NCI-H524 treated with DMSO at 0.1 percent for 48 hours (cell line): ENCODE results near the gene ARHGAP6.
"Not testable (repeated sequence)": the region's sequence is repeated elsewhere in the genome, so short reads cannot be mapped to it uniquely, and the experiment has no call there.

Experiments
- DNase-seq: peaks from one replicate; lab custom pipeline; 2025; lab: John Stamatoyannopoulos, UW

ARHGAP6 gene

DNA sequence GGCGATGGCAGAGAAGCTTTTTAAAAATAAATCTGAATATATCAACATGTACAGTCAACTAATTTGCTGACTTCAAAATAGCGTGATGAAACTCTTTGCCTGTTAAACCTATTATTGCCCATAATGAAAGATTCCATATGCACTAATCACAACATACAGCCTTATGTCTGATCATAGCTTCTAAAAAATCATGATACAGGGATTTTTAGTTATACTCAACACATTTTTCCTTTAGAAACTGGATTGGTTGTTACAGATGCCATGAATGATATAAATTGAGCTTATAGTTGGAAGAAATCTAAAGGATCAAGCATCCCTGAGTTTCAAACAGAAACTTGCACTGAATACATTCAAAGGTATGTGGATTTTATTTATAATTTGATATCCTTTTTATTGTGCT is 372.6 kb downstream of the ARHGAP6 start, which contains the start of gene AMELX:
TSS of gene AMELX (plus strand) at position 301 of the 400 bp plus-strand sequence. CDS start 1,376 bp downstream, outside the sequence.
- DNase-seq: no peak

DNA sequence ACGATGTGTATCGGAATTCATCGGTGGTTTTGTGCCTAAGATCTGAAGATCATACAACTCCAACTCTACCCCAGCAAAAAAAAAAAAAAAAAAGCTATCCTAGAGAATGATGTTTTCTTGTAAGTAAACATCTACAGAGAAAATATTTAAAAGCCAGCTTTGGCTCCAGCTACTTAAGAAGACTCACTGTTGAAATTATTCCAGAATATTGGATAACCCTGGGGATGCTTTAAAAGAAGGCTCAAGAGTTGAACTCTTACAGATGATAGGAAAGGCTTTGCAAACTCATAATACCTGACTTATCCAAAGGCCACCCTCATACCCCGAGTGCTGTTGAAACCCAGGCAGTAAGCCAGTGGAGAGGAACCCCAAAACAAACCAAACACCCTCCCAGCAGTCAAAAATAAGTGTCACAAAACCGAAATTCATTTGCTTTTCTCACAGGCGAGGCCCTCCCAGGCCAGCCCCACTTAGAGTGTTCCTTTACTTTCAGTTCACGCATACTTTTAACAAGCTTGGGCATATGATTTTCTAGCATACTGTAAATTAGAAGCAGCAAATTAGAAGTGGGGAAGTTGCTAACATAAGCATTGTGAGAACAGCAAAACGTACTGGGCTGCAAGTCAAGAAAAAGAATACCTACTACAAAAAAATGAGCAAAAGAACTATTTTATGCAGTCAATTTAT is 375.2 kb downstream of the ARHGAP6 start:
- DNase-seq: no peak

DNA sequence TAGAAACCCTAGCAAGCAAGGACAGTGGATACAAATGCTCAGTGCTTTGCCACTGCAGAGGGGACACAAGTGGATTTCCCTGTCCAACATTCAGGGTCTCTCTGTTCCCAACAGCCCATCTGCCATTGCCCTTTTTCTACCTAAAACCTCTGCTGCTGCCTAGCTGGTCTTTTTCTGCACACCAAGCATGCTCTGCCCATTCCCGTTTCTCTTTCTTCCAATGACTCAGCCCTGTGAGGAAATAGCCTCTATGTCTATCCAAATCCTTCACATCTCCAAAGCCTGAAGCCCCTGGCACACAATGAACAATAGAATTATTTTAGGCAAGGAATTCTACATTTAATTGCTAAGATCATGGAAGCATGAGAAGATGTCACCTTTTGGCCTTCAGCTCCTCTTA is 378.2 kb downstream of the ARHGAP6 start:
- no peak for DNase-seq

DNA sequence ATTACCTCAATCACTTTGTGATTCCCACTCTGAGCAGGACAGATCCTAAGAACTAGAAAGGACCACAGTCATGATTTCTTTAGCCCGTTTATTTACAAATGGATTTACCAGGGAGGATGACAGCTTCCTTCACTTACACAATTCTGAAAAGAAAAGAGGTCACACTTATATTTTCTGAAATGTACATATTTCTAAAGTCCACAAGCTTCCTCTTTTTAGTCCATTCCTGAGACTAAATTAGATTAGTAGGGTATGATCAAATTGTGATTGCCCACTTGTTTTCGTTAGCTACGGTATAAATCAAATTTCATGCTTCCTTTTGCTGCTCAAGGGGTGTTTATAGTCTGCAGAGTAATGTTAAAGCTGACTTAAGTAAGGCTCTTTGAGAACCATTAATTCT is 380.1 kb downstream of the ARHGAP6 start:
- DNase-seq: no peak

DNA sequence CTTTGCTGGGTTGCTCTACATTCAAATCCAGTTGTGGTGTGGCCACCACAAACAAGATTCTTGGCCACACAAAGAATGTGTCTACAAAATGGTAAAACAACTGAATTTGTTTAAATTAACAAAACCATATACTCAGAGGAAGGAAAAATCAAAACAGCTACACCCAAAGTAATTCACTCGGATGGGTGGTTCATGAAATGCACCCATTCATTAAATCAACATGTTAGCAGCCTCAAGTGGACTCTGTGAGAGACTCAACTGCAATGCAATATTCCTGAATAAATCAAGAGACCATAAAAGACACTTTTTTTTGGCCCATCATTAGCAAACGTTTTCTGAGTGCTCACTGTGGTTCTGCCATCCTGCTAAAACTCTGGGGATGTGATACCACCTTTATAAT is 383.7 kb downstream of the ARHGAP6 start:
- DNase-seq: no peak

DNA sequence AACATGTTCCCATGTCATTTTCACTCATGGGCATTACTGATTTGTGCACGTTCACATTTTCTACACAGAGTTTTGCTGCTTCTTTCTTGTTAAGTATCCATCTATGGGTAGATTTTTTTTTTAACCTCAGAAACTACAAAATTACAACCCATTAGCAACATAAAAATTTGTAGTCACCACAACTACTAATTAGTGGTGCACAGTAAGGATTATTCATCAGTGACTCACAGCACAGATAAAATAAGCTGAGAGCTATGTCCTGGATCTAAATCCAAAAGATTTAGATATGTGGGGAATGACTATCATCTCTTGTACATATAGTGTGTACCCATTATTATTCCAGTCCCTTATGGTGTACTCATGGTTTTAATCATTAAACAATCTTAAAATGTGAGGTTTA is 392.2 kb downstream of the ARHGAP6 start:
- no peak for DNase-seq

DNA sequence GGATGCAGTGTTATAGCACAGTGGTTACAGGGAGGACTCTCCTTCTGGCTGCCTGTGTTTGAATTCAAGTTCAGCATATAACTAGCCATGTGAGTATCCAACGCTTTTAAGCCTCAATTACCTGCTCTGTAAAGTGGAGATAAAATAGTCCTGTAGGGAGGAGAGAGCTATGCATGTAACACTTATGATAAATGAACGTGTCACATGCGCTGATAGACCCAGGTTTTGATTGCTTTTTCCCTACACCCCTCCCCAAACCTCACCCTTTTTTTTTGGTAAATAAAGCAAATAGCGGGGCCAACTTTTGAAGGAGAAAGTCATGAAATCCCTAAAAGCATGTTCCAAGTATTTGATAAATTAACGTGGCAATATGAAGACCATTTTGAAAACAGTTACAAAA is 392.9 kb downstream of the ARHGAP6 start:
- DNase-seq: no peak

DNA sequence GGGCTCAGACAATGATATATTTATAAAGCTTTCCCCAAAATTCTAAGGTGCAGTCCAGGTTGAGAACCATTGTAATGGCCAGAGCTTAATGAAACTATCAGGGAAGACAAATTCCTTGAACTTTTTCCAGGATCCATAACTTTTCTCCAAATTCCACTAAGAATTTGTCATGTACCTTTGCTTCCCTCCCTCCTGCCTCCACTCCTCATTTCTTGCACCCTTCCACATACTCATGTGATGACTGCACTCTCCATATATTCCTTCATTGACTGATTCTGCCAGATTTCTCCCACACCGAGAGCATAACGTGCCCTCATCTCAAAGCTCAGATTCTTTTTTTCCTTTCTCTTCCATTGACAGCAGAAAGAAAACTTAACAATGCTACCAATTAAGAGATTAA is 393.4 kb downstream of the ARHGAP6 start:
- no peak for DNase-seq

DNA sequence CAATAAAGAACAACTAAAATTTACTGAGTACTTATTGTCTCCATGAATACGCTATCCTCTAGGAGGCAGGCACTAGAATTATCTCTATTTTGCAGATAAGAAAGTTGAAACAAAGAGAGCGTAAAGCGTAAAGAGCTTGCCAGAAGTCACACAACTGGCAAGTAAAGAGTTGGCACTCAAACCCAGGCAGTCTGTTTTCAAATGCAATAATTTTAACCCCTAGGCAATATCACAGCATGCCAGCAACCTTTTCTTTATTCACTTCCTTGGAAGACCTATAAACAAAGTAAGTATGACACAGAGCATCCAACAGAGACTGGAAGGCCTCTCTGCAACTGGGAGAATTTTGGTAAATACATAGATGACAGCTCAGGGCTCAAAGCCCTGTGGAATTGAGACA is 395.7 kb downstream of the ARHGAP6 start:
- DNase-seq: no peak

DNA sequence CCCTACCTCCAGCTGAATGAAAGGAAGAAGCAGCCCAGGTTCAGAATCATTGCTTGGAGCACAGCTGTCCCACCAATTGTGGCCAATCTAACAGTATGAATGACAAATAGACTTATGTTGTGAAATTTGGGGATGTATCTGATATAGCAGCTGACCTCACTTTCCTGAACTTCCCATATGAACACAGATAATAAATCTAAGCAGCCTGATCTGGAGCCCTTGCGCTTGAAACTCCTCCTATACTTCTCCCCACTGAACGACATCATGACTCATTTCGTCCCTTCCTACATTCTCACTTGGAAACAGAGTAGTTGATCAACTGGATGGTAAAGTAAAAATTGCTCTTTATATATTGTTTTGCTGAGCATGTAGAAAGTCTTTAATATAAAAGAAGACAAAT is 396.7 kb downstream of the ARHGAP6 start:
- DNase-seq: no peak

DNA sequence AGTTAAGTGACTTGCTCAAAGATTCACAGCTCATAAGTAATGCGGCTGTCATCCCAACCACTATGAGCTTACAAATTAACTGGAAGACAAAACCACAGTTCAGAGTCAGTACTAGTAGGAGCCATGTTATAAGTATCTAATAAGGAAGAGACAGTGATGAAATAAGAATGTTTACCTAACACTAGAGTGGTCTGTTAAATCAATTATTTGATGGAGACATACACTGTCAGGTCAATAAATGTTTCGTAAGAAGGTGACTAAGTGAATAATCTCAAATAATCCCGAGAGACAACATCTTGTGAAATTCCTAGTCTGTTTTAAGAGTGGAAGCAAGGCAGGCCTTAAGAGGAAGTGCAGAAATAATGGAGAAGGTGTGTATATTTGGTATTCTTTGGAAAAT is 398.3 kb downstream of the ARHGAP6 start:
- no peak for DNase-seq

DNA sequence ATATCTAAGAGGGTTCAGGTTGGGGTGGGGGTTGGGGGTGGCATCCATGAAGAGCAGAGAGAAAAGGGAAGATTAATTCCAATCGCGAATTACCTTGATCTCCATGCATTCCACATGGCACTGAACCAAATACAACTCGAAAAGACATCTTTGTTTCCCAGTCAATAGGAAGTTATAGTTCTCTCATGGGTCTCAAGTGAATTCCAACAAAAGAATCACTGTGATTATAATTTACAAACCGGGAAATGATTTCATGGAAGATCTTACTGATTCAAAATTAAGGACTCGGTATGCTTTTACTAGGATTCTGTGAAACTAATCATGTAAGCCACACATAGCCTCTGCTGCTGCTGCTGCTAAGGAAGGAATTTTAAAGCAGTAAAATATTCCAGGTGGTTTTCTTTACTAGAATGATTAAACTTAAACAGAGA is 399.1 kb downstream of the ARHGAP6 start:
- no peak for DNase-seq

DNA sequence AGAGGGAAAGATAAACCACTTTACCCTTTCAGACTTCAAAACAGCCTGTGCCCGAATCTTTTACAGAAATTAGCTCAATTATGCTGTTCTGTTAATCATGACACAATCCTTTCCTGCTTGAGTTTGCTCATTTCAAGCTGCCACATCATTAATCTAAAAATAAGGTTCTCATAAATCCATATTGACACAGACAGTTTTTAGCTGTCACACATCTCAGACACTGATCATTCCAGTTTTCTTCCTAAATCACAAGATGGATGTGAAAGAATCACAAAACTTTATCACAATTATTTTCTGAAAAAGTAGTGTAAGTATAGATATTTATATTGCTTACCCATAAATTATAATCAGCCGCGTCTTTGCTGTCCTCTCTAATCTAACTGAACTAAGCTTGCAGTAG is 400.4 kb downstream of the ARHGAP6 start:
- no peak for DNase-seq

DNA sequence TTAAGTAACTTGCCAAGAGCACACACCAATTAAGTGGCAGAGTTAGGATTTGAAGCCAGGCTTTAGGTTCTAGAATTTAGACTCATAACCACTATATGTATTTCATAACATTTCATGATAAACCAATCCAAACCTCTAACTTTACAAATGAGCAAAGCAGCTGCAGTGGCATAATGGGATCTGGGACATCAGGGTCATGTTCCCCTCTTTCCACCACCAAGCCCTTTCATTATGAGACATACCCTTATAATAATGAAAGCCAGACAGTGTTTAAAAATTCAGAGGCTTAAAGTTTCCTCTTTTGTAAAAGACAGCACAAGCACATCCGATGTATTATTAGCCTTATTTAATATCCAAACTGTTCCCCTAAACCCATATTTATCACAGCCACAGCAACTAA is 400.8 kb downstream of the ARHGAP6 start:
- no peak for DNase-seq

DNA sequence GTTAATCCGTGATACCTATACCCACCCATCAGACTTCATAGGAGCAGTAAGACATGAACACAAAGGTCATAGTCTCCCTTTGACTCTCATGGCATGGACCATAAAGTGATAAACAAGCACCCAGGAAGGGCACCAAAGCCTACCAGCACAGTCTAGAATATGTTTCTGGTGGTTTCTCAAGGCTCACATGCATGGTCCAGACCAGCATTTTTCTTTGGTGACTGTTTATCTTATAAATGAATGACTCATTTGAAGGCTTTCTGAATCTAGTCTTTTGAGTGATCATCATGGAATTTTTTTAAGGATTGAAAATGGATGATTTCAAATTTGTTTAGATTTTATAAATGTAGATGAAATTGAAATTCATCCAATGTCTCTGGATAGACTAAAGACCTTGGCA is 404.5 kb downstream of the ARHGAP6 start:
- no peak for DNase-seq

DNA sequence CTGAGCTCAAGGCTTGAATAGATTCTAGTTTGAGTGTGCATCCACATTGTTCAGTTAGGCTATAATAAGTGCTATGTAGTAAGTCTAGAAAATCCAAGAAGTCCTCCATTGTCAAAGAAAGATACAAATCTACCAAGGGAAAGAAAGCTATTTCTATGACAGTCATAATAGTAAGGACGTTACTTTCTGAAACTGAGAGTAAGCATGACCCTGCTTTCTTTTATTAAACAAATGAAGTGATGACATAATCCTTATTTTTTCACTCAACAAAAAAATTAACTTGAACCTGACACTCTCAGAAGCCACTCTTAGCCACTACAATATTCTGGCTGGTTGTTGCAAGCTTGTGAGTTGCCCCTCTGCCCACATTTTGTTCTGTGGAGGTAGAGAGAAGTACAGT is 406.3 kb downstream of the ARHGAP6 start:
- DNase-seq: no peak

DNA sequence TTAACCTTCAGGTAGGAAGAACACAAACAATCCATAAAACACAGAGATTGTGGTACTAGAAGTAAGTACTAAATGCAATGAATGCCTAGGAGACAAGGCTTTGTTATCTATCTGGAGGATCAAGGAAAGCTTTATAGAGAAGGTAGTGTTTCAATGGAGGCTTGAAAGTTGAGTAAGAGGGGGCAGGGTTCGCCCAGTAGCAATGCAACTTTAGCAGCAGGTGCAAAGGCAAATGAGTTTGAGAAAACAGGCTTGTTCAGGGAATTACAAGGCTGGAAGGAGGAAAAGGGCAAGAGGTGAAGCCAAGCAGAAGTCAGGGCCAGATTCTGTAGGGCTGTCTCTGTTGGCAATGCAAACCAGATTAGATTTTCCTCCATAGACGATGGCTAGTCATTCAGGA is 408.0 kb downstream of the ARHGAP6 start:
- DNase-seq: no peak

DNA sequence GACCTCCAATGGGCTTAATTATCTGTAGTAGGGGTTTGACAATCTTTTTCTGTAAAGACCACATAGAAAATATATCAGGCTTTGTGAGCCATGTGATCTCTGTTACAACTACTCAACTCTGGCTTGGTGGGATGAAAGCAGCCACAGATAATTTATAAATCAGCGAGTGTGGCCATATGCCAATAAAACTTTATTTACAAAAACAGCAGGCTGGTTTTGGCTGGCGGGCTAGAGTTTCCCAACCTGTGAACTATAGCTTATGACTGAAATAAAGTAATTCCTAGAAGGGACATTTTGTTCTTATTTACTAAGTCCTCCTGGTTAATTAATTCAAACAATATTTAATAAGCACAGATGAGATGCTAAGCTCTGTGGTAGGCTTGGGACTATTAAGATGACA is 408.4 kb downstream of the ARHGAP6 start:
- DNase-seq: no peak

DNA sequence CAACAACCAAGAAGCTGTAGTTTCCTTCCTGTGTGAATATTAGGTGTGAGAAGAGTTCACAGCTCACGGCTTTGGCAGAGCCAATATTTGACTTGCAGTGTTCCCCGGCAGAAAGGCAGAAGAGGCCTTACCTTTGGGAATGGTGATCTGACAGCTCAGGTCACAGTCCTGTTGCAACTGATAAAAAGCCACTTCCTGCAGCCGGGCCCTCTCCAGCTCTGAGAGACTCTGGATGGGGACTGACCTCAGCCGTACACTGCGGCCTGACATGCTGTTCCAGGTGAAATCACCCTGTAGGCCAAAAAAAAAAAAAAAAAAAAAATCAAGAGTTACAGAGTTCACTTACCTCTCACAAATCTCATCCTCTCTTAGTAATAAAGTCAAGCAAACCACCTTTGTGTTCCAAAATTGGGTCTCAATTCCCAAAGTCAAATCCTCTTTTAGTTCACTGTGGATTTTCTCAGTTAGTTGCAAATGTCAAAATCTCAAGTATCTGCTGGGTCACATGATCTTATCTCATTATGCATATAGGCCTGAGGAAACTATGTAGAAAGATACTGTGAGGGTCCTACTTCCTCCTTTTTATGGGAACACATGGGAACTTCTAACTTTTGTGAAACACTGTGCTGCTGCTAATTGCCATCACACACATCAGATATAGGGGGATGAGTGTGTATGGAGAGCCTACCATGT is 411.2 kb downstream of the ARHGAP6 start:
- DNase-seq: no peak

DNA sequence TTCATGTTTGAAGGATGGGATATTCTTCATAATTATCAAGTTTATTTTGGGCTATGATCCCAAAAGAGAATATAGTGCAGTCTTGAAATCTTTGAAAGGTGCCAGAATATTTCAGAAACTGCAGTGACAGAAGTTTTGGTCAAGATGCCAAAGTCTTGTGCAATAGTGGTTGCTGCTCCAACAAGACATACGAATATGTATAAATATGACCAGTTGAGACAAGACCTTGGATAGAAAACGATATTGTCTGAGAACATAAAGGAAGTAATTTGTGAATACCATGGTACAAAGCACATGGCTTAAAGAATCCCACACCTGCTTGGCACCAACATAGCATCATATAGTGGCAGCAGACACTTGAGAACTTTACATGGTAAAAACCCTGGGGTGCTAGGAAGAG is 421.1 kb downstream of the ARHGAP6 start:
- DNase-seq: no peak

DNA sequence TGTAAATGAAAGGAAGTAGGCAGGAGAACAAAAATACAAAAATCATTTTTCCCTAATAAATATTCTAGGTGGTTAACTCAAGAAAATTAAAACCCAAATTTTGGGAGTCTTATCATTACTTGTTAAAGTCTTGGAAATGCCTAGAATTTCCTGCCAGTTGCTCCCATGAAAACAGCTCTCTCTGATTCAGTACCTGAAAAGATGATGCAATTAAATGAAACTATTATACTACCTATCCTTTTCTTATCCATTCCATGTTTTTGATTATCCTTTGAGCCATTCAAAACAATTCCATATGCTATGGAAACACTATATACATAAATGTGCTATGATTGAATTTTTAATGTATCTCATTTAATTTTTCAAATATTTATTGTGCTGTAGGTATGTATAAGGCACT is 423.0 kb downstream of the ARHGAP6 start:
- DNase-seq: no peak

DNA sequence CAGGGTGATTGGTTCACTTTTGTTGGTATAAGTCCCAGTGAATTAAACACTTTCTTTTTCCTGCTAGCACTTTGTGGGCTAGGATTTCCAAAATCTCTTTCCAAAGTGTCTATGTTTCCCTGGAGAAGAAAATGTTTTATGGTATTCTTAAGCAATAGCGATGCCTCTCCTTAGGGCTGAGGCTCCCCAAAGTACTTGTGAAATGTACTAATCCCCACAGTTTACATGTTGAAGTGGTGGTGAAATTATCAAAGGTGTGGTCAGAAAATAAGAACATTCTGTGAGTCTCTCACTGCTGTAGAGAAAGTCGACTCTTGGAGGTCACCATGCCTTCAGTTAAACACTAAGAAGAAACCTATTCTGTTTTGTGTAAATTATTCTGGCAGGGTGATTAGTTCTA is 424.0 kb downstream of the ARHGAP6 start:
- DNase-seq: no peak

DNA sequence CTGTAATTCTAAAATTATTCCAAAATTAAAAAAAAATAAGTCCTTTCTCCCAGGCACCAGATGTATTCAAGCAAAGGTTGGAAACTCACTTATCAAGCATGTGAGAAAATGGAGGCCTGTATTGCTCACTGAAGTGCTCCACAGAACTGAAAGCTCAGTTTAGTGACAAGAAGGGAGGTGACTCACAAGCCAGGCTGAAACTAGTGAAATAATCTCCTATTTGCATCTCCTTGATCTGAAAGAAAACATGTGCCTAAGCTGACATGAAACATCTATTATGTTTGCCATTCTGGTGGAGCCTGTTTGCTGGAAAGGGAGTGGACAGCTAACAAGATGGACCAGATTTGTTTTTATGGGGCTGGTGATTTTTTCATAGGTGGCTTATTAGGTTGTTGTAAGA is 426.5 kb downstream of the ARHGAP6 start:
- no peak for DNase-seq

DNA sequence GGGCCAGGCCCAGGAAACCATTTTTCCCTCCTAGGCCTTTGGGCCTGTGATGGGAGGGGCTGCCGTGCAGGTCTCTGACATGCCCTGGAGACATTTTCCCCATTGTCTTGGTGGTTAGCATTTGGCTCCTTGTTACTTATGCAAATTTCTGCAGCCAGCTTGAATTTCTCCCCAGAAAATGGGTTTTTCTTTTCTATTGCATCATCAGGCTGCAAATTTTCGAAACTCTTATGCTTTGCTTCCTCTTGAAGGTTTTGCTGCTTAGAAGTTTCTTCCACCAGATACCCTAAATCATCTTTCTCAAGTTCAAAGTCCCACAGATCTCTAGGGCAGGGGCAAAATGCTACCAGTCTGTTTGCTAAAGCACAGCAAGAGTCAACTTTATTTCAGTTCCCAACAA is 430.3 kb downstream of the ARHGAP6 start:
- not testable (repeated sequence) for DNase-seq
